Mononuclear cell (primary cell): ENCODE data around the gene TAF1C. TPM values are rescaled to one million over a fixed set of nuclear protein-coding genes. Genes with fewer than 3 reads are reported as not detected.

ENCODE experiments used
- H3K27me3 ChIP-seq: 2 replicates; pipeline ENCODE4 v1.6.0; 2011; ENCODE audit warnings: low read length, control low read depth; ENCODE audit not compliant: insufficient read depth
- H3K4me1 ChIP-seq: 2 replicates; pipeline ENCODE4 v1.5.1; 2011; ENCODE audit warnings: mild to moderate bottlenecking, low read length, control low read depth; ENCODE audit not compliant: insufficient read depth
- H3K4me3 ChIP-seq: 2 replicates; pipeline ENCODE4 v1.5.1; 2011; ENCODE audit warnings: mild to moderate bottlenecking, low read length, moderate library complexity
- H3K9me3 ChIP-seq: 2 replicates; pipeline ENCODE4 v1.5.1; 2011; ENCODE audit warnings: low read depth, mild to moderate bottlenecking, control low read depth, low read length
- total RNA-seq: library from RNA; depleted of rRNA; stranded (reverse); fragments of >200 nt; gene quantifications from one replicate; pipeline ENCODE4 v1.2.3, GENCODE V29; 2012

Gene TAF1C
- total RNA-seq, 1 donor, result 21.3 TPM

DNA sequence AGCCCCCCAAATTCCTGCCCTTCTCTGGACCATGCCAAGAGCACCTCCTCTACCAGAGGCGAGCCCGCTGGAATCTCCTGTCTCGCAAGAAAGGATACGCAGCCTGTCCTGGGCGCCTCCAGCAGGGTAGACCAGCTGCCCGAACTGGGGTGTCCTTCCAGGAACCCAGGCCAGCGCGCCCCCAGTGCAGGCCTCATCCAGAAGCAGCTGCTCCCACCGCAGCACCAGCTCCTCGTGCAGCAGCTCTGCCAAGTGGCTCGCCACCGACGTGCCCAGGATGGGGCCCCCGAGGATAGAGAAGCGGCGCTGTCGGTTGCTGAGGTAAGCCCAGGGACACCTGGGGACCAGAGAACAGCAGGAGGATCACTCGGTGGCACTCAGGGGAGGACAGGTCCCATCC is 4.8 kb downstream of the TAF1C start:
- Histone ChIP-seq H3K27me3 (no peaks in the 10 kb centered on the region), H3K4me1 (peaks cover 12% of the 10 kb centered on the region), H3K4me3 (no peak overlapping the region), H3K9me3 (no peaks in the 10 kb centered on the region)

DNA sequence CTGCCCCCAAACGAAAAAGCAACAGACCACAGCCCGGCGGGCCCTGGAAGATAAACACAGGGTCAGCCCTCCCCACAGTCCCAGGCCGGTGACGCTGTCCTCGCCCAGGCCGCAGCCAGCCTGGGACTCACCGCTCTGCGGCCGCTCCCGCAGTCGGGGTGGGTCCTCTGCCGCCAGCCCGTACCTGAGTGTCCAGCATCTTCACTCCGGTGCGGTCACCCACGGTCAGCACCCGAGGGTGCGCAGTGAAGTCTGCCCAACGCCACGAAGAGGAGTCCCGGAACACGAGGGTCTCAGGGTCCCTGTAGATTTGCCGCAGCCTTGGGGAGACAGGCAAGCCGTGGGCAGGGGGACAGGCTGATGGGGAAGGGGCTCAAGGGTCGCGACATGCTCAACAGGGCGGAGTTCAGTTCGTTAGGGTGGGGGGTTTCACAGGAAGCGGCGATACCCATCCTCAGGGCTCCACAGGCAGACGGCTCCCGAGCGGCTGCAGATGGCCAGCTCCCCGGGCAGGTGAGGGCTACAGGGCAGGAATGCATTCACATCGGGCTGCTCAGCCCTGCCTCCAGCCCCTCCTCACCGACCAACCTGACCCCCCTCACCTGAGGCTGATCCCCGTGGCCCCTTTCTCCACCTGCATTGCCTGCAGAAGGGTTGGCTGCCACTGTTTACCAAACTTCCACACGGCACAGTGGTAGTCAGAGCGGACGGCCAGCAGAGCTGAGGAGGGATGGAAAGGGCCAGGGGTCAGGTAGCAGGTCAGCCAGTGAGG is 5.5 kb downstream of the TAF1C start:
- Histone ChIP-seq H3K9me3 (no peaks in the 10 kb centered on the region), H3K4me1 (peaks cover 10% of the 10 kb centered on the region), H3K27me3 (no peaks in the 10 kb centered on the region), H3K4me3 (no peak overlapping the region)

DNA sequence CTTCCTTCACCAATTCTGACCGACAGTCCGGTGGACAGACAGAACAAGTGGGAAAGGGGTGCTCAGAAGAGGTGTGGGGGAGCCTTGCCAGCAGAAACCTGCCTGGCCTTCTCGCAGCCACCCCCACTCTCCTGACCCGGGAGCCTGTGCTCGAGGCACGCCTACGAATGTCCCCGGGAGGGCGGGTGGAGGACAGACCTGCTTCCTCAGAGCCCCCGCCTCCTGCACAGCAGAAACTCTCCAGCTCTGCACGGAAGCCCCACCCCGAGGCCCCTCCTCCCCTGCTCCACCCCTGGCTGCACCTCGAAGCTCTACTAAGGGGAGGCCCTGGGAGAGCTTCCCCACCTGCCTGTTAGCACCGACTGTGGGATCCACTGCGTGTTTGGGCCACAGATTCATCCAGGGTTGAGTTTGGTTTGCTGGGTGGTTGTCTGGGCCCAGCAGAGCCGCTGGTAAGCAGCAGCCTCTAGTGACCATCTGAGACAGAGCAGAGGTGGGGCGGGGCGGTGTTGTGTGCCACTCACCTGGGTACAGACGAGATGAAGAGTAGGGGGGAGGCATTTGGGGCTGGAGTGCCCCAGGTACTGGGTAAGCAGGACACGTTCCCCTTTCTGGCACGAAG is 6.2 kb downstream of the TAF1C start:
- Histone ChIP-seq H3K4me1 (peaks cover 10% of the 10 kb centered on the region), H3K9me3 (no peaks in the 10 kb centered on the region), H3K4me3 (no peak overlapping the region), H3K27me3 (no peaks in the 10 kb centered on the region)

DNA sequence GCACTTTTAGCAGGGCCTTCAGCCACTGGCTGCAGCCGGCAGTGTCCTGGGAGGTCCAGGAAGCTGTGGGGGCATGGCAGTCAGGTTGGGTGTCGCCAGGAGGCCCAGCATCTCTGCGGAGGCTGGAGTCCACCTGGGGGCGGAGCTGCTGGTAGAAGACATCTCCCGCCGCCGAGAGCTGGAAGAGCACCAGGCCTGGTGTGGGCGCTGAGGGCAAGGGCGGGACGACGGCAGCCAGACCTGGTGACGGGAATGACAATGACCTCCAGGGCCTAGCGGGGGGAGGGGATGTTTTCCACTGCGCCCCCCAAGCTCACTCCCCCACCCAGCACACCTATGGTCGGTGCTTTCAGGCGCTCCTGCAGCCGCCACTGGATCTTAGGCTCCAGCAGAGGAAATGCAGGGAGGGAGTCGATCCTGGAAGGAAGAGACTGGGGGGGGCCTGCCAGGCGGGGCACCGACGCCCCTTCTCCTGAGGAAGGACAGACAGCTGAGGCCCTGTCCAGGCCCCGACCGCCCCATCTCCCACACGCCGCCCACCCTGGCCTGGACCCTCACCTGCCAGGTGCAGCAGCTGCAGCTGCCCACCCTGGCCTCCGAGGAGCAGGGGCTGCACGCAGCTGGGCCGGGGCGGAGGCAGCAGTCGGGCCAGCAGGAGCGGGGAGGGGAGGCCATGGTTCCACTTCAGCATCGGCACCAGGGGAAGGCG is 7.1 kb downstream of the TAF1C start:
- Histone ChIP-seq H3K9me3 (no peaks in the 10 kb centered on the region), H3K27me3 (no peaks in the 10 kb centered on the region), H3K4me3 (no peak overlapping the region), H3K4me1 (peaks cover 14% of the 10 kb centered on the region)

DNA sequence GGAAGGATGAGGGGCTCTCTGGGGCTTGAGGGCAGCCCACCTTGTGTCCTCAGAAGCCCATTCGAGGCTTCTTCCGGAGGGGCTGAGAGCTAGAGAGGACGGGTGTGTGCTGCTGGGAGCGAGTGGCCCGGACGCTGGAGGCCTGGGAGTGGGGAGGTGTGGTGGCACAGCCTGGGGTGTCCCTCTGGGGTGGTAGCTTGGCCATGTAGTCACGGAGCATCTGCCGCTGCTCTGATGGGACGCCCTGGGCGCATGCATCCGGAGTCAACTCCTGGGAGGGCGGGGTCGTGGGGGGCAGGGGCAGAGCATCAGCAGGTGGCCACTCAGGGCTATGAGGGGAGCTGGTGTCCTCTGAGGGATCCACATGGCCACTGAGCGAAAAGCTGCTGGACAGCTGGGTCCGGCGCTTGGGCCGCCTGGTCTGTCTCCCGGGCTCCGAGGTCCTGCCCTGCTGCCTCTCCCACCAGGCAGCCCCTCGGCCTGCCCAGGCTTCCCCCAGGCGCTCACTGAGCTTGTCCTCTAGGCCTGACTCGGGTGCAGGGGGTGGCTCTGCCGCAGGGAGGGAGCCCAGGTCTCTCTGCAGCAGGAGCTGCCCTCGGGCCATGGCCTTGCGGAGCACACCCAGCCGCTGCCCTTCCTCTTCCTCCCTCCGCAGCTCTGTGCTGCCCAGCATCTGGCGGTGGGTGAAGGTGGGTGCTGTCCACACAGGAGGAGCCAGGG is 7.8 kb downstream of the TAF1C start:
- H3K9me3 ChIP-seq, result no peaks in the 10 kb centered on the region
- peaks cover 14% of the 10 kb centered on the region for H3K4me1 ChIP-seq
- H3K27me3 ChIP-seq, result no peaks in the 10 kb centered on the region
- H3K4me3 ChIP-seq, result no peak overlapping the region

DNA sequence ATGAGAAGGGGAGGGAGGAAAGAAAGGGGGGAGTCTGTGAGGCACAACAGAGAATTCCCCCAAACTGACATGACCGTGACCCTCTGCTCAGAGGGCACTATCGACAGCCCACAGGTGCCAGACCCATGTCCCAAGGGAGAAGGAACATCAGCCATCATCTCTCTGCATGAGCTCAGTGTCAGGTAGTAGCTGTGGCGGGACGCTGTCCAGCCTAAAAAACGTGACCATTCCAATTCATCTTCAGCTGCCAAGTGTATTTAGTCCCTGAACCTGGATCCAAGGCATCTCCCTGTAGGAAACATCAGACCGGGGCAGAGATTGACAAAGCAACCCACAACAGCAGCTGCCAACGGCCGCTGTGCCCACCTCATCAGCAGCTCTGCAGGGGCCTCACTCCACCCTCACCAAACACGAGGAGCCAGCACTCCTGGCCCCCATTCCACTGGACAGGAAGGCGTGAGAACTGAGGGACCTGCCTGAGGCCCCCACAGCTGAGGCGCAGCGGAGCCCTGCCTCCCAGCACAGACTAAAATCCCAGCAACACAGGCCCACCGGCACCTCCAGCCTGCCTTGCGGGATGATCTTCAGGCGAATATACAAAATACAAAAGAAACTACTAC is 8.6 kb downstream of the TAF1C start:
- Histone ChIP-seq H3K4me3 (no peak overlapping the region), H3K9me3 (no peaks in the 10 kb centered on the region), H3K4me1 (peaks cover 14% of the 10 kb centered on the region), H3K27me3 (no peaks in the 10 kb centered on the region)

DNA sequence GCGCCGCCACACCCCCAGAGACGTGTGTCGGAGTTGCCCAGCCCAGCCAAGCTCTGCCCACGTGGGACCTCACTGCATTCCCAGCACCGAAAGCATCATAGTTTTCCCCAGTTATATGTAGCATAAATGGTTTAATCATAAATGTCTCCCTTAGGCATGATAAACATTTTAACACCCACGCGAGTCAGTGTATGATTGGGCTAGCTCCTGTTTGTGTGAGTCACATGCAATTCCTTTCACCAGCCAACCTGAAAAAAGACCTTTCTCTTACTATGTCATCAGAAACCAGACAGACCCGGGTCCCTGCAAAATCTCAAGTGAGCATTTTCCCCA is 9.2 kb downstream of the TAF1C start:
- H3K9me3 ChIP-seq, result no peaks in the 10 kb centered on the region
- H3K4me3 ChIP-seq, result no peak overlapping the region
- H3K27me3 ChIP-seq, result no peaks in the 10 kb centered on the region
- peaks cover 14% of the 10 kb centered on the region for H3K4me1 ChIP-seq

DNA sequence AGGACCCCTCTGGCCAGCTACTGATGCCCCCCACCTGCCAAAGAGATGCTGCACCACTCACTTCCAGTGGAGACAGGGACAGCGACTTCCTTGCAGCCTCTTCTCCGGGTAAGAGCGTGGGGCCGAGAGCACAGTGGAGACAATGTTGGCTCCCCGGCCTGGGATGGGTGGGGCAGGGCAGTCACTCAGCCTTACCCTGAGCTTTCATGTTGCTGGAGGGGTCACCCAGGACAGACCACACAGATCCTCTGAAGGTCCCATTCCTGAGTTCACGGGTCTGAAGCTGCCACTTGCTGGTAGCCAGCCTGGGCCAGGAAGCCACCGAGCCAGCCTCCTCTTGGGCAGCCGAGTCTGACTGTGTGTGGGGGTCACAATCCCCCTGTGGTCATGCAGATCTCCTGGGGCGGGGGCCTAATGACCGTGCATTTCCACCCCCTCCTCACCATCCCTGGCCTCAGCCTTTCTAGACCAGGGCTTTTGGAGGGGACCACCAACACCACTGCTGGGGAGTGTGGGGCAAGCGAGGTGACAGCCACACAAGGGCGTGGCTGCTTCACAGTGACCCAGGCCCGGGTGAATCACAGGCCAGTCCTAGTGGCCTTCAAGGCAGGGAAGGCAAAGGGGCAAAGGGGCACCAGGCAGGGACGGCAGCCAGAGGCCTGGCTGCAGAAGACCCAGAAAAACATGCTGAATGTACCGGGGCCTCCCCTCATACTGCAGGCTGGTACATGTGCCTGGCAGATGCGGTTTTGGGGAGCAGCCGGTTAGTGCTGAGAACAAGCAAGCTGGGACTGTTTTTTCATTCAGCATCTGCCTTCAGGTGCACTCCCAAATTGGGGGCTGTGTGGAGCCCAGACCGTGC is 10.4 kb downstream of the TAF1C start:
- H3K27me3 ChIP-seq, result no peaks in the 10 kb centered on the region
- H3K4me3 ChIP-seq, result no peak overlapping the region
- H3K9me3 ChIP-seq, result no peaks in the 10 kb centered on the region
- H3K4me1 ChIP-seq, result peaks cover 14% of the 10 kb centered on the region

DNA sequence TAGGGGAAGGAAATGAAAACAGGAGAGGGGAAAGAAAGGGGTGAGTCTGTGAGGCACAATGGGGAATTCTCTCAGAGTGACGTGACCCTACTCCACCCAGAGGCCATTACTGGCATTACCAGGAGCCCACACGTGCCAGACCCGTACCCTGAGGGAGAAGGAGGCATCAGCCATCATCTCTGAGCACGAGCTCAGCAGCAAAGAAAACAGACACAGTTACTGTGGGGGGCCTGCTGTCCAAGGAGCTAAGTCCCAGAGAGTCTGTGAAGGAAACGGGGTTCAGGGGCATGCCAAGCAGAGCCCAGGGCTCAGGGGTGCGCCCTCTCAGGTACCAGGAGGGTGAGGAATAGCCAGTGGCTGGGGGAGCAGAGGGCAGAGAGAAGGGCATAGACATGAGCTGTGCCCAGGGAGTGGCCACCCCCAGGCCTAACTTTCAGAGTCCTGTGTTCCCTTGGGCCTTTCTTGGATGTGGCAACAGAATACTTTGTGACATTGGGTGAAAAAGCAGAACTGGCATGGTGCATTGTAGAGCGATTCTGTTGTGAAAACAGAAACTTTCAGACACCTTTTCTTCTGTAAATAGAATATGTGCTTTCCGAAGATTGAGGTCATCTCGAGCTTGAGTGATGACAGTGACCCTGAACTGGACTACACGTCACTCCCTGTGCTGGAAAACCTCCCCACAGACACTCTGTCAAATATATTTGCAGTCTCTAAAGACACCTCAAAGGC is 11.3 kb downstream of the TAF1C start:
- Histone ChIP-seq H3K9me3 (no peaks in the 10 kb centered on the region), H3K4me1 (peaks cover 14% of the 10 kb centered on the region), H3K27me3 (no peaks in the 10 kb centered on the region), H3K4me3 (no peak overlapping the region)

DNA sequence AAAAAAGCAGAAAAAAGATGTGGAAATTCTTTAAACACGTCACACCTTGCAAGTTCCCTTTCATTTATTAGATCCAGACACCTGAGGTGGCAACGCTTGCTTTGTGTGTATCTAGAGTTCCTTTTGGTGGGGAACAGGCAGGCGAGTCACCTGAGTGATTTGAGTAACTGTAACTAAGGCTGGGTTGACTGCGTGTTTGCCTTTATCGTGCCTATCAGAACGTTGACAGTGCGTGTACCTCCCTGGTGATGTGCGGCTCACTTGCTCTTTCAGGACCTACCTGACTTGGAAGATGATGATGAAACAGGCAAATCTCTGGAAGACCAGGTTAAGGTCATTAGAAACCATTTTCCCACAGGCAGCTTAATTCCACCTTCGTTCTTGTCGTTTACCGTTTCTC is 12.5 kb downstream of the TAF1C start:
- Histone ChIP-seq H3K9me3 (no peaks in the 10 kb centered on the region), H3K4me3 (no peak overlapping the region), H3K4me1 (peaks cover 14% of the 10 kb centered on the region), H3K27me3 (no peaks in the 10 kb centered on the region)

DNA sequence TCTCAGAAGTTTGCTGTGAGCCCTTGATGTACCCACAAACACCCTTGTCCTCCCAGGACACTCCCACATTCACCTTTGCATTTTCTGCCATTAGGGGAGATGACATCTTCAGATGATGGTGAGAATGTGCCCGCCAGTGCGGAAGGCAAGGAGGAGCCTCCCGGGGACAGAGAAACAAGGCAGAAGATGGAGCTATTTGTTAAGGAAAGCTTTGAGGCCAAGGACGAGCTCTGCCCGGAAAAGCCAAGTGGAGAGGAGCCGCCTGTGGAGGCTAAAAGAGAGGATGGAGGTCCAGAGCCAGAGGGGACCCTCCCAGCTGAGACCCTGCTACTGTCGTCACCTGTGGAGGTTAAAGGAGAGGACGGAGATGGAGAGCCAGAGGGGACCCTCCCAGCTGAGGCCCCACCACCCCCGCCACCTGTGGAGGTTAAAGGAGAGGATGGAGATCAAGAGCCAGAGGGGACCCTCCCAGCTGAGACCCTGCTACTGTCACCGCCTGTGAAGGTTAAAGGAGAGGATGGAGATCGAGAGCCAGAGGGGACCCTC is 17.0 kb downstream of the TAF1C start:
- Histone ChIP-seq H3K4me1 (no peaks in the 10 kb centered on the region), H3K9me3 (no peaks in the 10 kb centered on the region), H3K4me3 (no peak overlapping the region), H3K27me3 (peaks cover 3% of the 10 kb centered on the region)

DNA sequence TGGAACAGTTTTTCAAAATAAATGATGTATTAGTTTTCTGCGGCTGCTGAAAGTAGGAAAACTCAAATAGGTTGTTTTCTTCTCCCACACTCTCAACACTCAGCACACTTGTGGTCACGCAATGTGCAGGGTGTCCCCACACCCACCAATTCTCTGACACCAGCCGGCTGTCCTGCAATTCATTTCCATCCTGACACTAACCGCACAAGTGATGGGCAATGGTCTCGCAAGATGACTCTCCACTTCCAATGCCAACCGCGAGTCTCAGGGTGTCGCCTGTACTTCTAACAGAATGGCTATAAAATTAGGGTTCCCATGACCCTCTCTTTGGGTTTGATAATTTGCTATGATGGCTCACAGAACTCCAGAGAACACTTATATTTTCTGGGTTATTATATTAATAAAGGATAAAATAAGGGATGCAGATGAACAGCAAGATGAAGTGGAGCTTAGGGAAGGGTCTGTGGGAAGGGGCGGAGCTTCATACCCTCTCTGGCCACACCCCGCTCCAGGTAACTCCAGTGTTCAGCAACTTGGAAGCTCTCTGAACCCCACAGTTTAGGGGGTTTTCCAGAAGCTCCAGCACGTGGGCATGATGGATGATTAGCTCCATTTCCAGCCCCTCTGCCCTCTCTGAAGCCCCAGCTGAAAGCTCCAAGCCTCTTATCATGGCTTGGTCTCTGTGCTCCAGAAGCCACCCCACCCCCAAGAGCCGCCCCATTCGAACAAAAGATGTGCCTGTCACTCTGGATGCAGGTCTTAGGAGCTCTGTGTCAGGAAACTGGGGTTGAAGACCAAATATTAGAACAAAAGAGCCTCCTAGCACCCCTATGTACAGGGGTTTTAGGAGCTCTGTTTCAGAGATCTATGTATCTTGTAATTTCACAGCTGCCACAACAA is 19.8 kb downstream of the TAF1C start:
- H3K27me3 ChIP-seq, result peaks cover 3% of the 10 kb centered on the region
- no peaks in the 10 kb centered on the region for H3K4me1 ChIP-seq
- no peak overlapping the region for H3K4me3 ChIP-seq
- no peaks in the 10 kb centered on the region for H3K9me3 ChIP-seq

DNA sequence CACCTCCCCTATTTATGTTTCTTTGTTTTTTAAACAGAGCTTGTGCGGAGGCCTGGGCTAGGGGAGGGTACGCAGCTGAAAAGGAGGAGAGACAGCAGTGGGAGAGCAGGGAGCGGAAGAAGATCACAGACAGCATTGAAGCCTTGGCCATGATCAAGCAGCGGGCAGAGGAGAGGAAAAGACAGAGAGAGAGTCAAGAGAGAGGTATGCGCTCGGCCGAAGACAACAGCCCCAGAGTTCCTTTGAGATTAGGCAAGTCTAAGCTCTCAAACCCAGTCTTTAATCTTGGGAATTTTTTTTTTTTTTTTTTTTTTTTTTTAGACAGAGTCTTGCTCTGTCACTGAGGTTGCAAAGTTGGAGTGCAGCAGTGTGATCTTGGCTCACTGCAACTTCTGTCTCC is 21.1 kb downstream of the TAF1C start:
- H3K27me3 ChIP-seq, result peaks cover 3% of the 10 kb centered on the region
- H3K9me3 ChIP-seq, result no peaks in the 10 kb centered on the region
- no peaks in the 10 kb centered on the region for H3K4me1 ChIP-seq
- H3K4me3 ChIP-seq, result no peak overlapping the region
